Hypothalamus (tissue), 51 donors: ENCODE results near the gene GPR17.

Experiments used
- DNase-seq, 51 donors: peaks; one replicate each; lab custom pipeline; 2025; lab: John Stamatoyannopoulos, UW

Gene GPR17

DNA sequence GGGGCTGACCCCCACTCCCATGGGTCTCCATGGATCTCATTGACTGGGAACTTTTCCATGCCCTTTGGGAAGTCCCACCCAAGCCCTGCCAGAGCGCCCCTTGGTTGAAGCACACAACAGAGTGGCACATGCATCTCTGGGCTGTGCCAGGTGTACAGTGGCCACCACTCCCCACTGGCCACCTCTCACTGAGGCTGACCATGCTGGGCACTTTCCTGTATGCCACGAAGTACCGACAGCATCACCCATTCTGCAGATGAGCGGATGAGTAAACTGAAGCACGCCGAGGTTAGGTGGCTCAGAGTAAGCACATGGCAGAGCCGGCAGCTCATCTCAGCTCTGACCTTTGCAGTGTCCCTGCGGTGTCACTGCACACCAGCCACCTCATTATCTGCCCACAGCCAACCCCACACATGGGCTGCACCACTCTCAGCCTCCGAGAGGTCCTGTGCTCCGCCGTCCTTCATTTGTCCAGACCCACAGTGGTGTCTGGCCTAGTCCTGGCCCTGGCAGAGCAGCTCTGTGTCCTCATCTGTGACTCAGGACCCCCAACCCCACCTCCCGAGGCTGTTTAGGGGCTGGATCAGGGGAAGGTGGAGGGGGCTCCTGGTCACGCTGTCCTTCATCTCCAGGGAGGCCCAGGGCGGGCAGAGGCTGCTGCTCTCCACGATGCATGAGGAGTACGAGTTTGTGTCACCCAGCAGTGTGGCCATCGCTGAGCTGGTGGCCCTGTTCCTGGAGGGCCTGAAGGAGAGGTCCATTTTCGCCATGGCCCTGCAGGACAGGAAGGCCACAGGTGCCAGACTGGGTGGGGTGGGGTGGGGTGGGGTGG is 18.0 kb upstream of the GPR17 start:
- DNase-seq: no peak

DNA sequence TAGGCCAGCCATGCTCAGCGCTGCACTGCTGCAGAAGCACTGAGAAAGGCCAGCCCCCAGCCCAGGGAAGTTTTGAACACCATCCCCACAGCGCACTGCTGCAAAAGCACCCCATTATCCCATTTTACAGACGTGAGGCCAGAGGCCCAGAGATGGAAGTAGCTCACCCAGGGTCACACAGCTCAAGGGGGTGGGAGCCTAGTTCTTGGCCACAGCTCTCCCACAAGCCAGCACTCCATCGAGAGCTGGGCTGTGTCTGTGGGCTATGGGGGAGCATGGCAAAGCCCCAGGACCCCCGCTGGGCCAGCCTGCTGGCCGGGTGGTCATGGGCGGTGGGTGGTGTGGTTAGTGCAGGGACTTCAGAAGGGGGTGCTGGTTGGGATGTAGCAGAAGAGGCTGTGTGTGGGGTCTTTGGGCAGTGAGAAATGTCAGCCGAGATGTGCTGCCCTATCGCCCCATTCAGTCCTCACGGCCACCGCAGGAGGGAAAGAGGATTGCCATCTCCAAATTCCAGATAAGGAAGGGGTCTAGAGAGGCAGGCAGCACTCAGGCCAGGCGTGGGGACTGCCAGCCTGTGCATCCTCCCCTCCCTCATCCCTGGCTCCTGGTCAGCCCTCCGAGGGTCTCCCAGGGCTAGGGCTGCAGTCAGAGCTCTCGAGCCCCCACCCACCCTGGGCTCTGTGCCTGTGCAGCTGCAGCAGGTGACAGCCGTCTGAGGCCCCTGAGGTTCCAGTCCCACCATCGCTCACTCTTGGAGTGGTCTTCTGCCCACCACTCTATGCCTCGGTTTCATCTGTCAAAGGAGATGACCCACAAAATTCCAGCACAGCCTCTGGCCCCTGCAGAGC is 17.0 kb upstream of the GPR17 start:
- DNase-seq: no peak

DNA sequence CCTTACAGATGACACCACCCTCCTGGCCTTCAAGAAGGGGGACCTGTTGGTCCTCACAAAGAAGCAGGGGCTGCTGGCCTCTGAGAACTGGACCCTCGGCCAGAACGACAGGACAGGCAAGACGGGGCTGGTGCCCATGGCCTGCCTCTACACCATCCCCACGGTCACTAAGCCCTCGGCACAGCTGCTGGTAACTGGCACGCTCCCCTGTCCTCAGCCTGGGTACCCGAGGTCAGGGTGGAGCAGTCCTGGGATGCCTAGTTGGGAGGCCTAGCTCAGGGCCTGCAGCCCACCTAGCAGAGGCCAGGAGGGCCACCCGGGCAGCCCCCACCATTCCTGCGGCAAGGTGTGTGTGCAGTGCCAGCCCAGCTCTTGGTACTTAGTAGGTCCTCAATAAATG is 16.3 kb upstream of the GPR17 start:
- no peak for DNase-seq

- no peak for DNase-seq
These were observed 15.7 kb upstream of the GPR17 start for GRCh38 chr2:127630096-127630863.

DNA sequence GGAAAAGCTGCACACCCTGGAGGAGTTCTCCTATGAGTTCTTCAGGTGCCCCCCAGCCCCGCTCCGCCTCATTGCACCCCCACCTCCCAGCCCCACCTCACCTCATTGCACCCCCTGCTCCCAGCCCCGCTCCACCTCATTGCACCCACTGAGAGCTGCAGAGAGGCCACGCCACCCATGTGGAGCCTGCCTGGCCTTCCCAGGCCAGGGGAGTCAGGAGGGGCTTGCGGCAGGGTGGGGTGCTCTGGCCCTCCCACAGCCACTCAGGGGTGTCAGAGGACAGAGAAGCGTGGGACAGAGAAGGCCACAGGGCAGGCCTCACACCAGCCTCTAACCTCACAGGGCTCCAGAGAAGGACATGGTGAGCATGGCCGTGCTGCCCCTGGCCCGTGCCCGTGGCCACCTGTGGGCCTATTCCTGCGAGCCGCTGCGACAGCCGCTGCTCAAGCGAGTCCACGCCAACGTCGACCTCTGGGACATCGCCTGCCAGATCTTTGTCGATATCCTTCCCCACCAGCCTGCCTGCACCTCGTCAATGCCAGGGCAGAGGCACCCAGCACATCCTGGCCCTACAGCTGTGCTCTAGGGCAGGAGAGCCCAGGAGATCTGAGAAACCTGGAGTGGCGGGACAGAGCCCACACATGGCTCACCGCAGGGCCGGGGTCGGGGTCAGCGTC is 15.0 kb upstream of the GPR17 start:
- no peak for DNase-seq

GRCh38 chr2:127631541-127631996 is 14.4 kb upstream of the GPR17 start:
- no peak for DNase-seq

DNA sequence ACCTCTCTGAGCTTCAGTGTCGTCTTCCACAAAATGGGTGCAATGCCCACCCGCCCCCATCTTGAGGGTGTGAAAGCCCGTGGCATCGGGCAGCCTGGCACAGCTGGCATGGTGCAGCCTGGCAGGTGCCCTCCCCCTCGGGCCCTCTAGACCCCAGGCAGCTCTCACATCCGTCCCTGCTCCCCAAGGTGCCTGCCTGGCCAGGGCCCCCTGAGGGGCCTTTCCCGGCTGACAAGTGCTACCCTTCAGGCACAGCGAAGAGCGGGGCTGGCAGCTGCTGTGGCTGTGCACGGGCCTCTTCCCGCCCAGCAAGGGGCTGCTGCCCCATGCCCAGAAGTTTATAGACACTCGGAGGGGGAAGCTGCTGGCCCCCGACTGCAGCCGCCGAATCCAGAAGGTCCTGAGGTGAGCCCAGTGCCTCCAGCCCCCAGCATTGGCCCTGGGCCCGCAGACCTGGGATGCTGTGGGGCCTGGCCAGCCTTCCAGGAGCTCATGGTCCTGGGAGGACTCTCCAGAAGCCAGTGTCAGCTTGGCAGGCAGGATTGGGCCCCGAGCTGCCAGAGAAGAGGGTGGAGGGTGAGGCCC is 13.9 kb upstream of the GPR17 start:
- DNase-seq: no peak

DNA sequence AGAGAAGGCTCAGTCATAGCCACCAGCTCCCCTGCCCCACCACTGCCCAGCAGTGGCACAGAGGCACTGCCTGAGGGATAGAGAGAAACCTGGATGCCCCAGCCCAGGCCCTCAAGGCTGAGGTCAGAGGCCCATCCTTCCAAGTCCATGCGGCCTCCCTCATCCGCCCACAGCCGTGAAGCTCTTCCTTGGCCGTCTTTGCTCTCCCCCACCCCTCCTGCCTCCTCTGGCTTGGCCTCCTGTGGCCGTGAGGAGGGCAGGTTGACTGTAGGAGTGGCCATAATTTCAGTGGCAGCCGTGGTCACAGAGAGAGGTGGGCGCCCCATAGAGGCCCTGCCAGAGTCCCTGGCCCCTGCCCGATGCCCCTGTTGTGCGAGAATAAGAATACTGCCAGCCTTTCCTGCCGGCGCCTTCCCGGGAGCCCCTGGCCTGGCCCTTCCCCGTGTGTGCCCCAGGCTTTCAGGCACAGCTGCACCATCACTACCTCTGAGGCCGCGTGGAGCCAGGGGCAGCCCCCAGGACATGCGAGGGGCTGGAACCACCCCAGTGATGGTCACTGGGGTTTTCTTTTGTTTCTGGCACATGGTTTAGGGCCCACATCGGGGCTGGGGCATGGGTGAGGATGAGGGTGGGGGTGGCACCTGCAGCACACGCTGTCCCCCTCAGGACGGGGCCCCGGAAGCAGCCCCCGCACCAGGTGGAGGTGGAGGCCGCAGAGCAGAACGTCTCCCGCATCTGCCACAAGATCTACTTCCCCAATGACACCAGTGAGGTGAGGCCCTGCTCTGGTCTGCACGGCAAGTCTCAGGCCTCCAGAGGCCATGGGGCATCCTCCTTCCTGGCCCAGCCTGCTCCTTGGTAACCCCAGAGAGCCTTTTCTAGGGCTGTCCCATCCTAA is 13.1 kb upstream of the GPR17 start:
- DNase-seq: no peak

GRCh38 chr2:127633556-127634065 is 12.3 kb upstream of the GPR17 start:
- no peak for DNase-seq

- DNase-seq: peak in 5 of 51 donors; percentile 13 to 21 (median 15)
These were observed 11.8 kb upstream of the GPR17 start for GRCh38 chr2:127634066-127634617.

GRCh38 chr2:127634626-127635379 is 11.2 kb upstream of the GPR17 start:
- DNase-seq: no peak

GRCh38 chr2:127635380-127636237 is 10.3 kb upstream of the GPR17 start:
- DNase-seq: no peak

- no peak for DNase-seq
These were observed 9.4 kb upstream of the GPR17 start for GRCh38 chr2:127636248-127637235.

DNA sequence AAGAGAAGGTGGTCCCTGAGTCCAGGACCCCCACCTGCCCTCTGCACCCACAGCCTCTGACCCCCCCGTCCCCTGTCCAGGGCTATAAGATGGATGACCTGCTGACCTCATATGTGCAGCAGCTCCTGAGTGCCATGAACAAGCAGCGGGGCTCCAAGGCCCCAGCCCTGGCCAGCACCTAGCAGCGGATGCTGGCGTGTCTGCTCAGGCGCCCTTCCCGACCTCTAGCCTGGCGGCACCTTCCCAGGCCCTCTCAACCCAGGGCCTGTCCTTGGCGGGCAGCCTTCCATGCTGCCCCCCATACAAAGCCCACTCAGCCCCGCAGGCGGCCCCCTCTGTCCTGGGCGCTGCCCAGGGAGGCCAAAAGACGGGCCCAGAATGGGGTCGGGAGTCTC is 8.7 kb upstream of the GPR17 start:
- DNase-seq: no peak

GRCh38 chr2:127637725-127638252 is 8.2 kb upstream of the GPR17 start:
- DNase-seq: no peak
